GM06990 (cell line): Measurements from ENCODE around the gene ERC2.
A peak's percentile ranks its signal among the peaks of the same experiment; 100 is the strongest.

Experiments used
- DNase-seq: peaks from one replicate; pipeline ENCODE4 v3.0.0-alpha.2; 2011; ENCODE audit not compliant: insufficient read length; ENCODE audit errors: extremely low read depth
- H3K27me3 ChIP-seq: replicated peaks from 2 replicates; pipeline ENCODE4 v1.6.0; 2011; ENCODE audit warnings: low read length; ENCODE audit not compliant: control insufficient read depth, insufficient read depth
- H3K36me3 ChIP-seq: 2 replicates; pipeline ENCODE4 v1.5.1; 2011; ENCODE audit warnings: low read length; ENCODE audit not compliant: control insufficient read depth, insufficient read depth
- H3K4me3 ChIP-seq: replicated peaks from 2 replicates; pipeline ENCODE4 v1.5.1; 2011; ENCODE audit warnings: low read depth, mild to moderate bottlenecking, control low read depth, low read length
- TF ChIP-seq, protein P1 (sequence below): IDR thresholded peaks from 2 replicates; pipeline ENCODE4 v1.5.1; 2011; ENCODE audit warnings: low read length, control low read depth, mild to moderate bottlenecking, inconsistent platforms; ENCODE audit not compliant: insufficient read depth, poor library complexity, severe bottlenecking

Gene ERC2

DNA sequence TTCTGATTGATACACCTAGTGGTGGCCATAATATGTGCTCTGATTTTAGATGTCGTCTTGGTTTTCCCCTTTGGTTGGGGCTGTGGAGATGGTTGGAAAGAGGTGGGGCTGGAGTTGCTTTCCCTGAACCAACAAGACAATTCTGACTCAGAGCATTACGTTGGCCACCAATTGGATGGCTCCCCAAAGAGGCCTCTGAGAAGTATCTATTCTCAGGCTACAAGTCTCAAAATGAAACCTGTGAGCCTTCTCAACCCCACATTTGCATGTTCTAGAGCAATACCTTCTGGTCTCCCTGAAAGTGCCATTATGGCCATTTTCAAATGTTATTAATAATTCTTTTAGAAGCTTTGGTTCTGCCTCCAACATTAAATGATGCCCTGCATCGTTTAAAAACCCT is 792.8 kb downstream of the ERC2 start:
- Histone ChIP-seq H3K27me3 (no peaks in the 10 kb centered on the region), H3K36me3 (no peaks in the 10 kb centered on the region), H3K4me3 (no peak overlapping the region)
- DNase-seq, result peak; percentile 57
- TF ChIP-seq, protein P1, sequence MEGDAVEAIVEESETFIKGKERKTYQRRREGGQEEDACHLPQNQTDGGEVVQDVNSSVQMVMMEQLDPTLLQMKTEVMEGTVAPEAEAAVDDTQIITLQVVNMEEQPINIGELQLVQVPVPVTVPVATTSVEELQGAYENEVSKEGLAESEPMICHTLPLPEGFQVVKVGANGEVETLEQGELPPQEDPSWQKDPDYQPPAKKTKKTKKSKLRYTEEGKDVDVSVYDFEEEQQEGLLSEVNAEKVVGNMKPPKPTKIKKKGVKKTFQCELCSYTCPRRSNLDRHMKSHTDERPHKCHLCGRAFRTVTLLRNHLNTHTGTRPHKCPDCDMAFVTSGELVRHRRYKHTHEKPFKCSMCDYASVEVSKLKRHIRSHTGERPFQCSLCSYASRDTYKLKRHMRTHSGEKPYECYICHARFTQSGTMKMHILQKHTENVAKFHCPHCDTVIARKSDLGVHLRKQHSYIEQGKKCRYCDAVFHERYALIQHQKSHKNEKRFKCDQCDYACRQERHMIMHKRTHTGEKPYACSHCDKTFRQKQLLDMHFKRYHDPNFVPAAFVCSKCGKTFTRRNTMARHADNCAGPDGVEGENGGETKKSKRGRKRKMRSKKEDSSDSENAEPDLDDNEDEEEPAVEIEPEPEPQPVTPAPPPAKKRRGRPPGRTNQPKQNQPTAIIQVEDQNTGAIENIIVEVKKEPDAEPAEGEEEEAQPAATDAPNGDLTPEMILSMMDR, result peak; percentile 17

- DNase-seq, result no peak
- Histone ChIP-seq H3K27me3 (no peaks in the 10 kb centered on the region), H3K4me3 (no peak overlapping the region), H3K36me3 (no peaks in the 10 kb centered on the region)
- TF ChIP-seq, protein P1, result no peak
These were observed 794.5 kb downstream of the ERC2 start for GRCh38 chr3:55673764-55674163.

- H3K4me3 ChIP-seq, result no peak overlapping the region
- H3K36me3 ChIP-seq, result no peaks in the 10 kb centered on the region
- no peak for DNase-seq
- TF ChIP-seq, protein P1, result no peak
- H3K27me3 ChIP-seq, result no peaks in the 10 kb centered on the region
These were observed 799.1 kb downstream of the ERC2 start for GRCh38 chr3:55669133-55669532.

DNA sequence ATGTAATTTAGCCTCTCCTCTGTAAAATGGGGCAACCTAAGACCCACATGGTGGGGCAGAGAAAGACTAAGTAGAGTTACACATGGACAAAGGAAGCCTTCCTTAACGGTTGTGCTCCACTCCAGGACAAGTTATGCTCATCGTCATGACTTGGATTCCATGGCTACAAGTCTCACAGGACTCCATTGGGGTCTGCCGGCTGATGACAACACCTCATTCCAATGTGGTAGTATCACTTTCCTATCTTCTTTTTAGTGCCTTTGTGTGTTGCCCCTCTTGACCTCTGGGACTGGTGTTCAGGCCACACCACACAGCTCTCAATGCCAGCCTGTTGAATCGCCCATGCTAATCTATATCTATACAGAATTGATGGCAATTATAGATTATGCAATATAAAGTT is 799.9 kb downstream of the ERC2 start:
- H3K4me3 ChIP-seq, result no peak overlapping the region
- TF ChIP-seq, protein P1, result no peak
- no peaks in the 10 kb centered on the region for H3K27me3 ChIP-seq
- DNase-seq, result no peak
- no peaks in the 10 kb centered on the region for H3K36me3 ChIP-seq

DNA sequence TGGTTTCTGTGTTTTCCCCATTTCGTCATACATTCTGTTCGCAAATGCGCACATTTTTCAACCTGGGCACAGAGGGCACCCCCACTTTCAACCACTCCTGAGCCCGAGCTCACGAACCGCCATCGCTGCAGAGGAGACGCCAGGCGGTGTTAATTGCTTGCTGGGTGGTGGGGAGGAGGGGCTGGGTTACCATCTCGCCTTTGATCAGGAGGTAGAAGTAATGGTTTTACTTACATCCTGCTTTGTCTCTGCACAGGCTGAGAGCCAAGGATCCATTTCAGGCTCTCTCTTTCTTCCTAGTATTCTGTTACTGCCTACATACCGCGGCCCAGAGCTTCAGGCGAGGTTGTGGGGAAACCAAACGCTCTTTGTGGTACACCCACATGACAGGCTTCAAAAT is 803.9 kb downstream of the ERC2 start:
- TF ChIP-seq, protein P1, result no peak
- H3K27me3 ChIP-seq, result no peaks in the 10 kb centered on the region
- no peak for DNase-seq
- no peaks in the 10 kb centered on the region for H3K36me3 ChIP-seq
- H3K4me3 ChIP-seq, result no peak overlapping the region

DNA sequence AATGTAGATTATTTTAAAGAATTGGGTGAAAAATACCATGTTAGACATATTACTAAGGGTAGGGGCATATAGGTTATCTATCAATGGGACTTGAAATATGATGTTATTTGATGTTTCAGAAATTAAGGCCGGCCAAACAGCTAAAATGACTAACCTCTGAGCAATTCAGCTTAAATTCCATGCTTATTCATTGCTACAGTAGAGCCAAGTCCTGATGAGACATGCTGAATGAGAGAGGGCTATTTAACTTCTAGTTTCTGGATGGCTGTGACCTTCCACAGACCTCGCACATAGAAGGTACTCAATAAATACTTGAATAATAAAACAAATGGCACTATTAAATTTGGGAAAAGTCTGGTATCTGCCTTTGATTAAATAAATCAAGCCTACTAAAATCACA is 805.6 kb downstream of the ERC2 start:
- H3K4me3 ChIP-seq, result no peak overlapping the region
- no peaks in the 10 kb centered on the region for H3K27me3 ChIP-seq
- H3K36me3 ChIP-seq, result no peaks in the 10 kb centered on the region
- DNase-seq, result no peak
- TF ChIP-seq, protein P1, result no peak
